CD4-positive, alpha-beta T cell treated with Interleukin-21 for 1 hour (primary cell): ENCODE data around the gene TRMT44.
"Not testable (repeated sequence)": the region's sequence is repeated elsewhere in the genome, so short reads cannot be mapped to it uniquely, and the experiment has no call there.

Source experiments
- DNase-seq: peaks from one replicate; pipeline ENCODE4 v3.0.0-alpha.2; 2020

The TRMT44 gene

DNA sequence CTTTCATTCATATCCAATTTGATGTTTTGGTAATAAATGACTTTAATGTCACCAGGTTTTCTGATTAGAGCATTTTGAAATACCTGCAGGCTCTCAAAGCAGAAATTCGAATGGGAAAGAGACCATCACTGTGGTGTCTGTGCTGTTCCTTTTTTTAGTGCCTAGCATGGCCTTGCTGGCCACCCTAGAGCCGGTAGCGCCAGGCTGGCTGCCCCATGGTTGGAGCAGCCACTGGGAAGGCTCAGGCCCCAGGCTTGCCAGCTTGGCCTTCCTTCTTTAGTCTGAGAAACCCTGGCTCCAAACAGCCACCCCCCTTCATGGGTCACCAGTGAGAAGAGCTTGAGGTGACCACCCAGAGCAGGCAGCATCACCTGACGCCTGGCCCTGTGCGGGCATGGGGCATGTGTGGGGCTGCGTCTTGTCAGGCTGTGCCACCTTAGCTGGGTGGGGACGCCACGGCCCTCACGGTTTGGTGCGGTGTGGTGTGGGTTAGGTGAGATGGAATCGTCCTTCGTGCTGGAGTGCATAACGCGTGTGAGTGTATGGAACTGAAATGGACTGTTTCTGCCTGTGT is 30.0 kb downstream of the TRMT44 start:
- no peak for DNase-seq

DNA sequence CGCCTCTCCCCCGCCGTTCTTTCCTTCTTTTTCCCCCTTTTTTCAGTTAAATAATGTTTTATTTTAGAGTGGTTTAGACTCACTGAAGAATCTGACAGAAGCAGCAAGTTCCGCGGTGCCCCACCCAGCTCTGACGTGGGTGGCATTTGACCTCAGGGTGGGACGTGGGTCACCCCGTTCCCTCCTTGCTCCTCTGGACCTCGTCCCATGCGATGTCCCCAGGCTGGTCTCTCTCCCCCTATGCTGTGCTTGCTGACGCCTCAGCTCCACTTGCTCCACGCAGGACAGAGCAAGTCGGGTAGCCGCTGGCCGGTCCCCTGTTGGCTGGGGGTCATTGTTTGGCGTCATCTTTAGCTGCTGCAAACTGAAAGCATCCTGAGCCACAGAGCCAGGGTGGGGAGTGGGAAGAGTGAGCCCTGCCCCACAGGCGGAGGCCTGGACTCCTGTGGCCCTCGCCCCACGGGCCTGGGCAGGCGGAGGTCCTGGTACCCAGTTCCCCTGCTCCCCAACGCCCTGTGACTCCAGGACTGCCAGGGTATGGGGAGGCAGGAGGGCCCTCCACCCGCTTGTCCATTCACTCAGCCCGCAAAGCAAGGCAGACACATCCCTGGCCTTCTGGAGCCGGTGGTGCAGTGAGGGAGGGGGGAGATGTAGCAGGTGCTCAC is 30.8 kb downstream of the TRMT44 start:
- no peak for DNase-seq

DNA sequence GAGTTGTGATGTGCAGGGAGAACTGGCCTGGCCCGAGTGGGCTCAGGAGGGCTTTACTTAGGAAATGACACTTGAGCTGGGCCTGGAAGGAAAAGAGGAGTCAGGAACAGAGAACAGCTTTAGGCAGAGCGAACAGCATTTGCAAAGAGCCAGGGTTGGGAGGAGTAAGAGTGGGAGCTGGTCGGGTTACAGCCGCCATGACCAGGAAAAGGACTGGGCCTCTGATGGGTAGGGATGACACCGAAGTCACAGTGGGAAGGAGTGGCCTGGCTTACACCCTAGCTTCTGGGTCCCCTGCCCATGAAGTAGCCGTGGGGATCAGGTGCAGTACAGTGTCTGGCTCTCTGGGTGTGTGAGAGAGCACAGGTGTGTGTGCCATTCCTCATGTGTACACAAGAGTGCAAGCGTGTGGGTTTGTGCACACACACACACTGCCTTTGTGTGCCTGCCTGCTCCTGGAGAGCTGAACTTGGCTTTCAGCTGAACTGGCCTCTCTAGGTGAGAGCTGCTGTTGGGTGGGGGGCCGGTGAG is 31.6 kb downstream of the TRMT44 start:
- no peak for DNase-seq

DNA sequence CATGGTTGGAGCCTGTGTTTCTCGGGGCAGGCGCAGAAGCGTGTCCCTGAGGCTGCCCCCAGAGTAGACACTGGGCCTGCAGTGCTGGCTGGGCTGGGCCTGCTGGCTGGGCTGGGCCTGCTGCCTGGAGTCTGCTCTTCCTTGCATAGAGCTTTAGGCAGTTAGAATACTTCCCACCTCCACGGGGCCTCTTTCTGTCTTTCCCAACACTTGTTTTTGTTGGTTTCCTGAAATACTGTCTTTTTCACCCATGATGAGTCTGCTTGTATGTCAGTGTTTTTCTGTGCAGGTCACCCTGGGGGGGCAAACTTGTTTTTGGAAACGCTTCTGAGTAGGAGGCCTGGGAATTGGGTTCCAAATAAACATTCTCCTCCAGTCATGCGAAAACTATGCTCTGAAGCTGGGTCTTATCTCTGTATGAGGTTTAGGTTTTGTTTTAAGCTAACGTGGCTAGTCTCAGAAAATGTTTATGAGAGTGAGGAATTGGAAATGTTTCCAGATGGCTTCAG is 32.2 kb downstream of the TRMT44 start:
- no peak for DNase-seq

DNA sequence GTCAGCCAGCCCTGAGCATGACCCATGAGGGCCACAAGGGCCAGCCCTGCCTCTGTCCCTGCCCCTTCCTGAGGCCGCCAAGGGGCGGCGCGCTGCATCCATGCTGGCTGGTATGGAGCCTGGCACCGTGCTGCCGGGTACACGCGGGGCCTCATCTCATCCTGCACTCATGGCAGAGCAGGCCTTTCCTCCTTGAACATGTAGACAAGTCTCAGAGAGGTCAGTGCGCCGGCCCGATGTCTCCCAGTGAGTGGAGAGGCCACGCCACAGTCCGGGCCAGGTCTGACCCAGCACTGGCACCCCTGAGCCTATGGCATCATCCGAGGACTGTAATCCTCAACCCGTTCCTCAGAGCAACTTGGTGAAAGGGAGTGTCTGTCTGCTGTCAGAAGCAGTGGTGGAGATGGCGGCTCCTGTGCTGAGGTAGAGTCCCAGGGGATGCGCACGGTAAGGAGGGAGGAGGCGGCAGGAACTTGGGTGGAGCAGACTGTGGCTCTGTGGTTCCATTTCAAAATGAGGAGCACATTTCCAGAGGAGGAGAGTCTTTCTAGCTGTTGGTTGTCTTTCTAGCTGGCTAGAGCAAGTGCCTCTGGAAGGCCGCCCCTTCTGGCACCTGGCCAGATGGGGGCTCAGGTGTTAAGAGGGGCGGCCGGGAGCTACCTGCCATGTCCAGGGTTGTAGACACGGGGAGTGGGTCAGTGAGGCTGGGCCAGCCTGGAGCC is 32.8 kb downstream of the TRMT44 start:
- no peak for DNase-seq

DNA sequence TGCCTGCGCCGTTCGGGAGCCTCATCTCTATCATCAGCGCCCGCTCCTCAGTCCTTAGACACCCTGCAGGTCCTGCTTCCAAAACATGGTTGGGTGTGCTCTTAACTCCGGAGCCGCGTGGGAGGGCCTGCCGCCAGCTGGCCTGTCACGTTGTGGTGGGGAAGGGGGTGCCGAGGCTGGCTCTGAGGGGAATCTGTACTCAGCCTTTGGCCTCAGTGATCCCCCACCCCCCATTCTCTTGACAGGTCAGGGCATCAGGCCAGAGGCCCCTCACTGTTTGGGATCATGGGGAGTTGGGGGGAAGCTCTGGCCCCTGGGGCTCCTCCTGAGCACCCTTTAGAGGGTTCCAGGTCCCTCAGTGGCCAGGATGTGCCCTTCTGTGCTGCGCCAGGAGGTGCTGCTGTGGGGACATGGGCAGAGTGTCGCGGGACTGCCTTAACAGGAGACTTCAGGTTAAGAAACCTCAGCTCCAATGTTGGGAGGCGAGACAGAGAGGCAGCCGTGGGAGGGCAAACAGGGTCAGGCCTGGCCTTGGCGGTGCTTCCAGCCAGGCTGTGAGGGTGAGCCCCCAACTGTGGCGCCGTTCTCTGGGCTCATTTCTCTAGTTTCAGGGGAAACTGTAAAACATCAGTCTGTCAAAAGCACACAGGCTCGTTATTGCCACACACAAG is 33.5 kb downstream of the TRMT44 start:
- DNase-seq, result no peak

DNA sequence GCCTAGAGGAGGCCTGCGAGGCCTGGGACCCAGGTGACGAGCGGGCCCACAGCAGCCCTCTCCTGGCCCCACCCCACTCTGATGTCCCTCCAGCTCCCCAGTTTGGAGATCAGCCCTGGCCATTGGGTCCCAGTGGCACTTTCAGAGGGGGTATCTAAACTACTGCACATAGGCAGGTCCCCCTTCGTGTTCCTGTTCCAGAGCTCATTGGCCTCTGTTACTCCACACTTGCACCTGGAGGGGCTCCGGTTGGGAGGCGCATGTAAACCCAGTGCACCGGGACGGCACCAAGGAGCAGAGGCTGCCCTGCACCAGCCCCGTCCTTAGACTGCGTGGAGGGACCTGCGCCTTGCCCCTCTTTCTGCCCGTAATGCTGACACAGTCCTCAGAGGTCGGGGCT is 34.3 kb downstream of the TRMT44 start:
- no peak for DNase-seq

DNA sequence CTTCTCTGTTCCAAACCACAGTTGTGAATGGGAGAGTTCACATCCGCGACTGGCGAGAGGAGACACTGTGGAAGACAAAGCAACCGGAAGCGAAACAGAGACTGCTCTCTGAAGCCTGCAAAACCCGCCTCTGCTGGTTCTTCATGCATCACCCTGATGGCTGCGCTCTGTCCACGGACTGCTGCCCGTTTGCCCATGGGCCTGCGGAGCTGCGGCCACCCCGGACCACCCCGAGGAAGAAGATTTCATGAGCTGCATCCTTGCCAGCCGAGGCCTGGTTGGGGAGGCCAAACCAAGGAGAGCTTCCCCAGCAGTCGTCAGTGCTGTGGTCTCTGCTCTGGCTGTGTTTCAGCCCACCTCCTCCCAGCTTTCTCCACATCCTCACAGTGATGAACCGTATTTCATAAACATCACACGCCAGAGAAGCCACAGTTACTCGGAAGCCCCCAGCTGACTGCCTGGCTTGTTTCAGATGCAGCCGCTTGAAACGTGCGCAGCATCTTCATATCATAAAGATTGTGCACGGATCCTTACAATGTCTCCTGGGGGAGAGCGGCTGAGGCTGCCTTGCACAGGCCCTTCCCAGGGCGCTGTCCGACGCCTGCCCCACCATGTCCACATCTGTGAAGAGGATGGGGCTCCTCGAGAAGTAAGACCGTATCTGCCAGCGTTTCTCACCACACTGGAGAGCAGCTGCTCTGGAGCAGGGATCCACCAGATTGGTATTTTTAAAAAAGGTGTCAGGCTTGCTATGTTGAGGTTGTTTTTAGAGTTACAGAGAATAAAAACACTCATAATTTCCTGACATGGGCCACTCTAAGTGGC is 35.4 kb downstream of the TRMT44 start:
- no peak for DNase-seq

DNA sequence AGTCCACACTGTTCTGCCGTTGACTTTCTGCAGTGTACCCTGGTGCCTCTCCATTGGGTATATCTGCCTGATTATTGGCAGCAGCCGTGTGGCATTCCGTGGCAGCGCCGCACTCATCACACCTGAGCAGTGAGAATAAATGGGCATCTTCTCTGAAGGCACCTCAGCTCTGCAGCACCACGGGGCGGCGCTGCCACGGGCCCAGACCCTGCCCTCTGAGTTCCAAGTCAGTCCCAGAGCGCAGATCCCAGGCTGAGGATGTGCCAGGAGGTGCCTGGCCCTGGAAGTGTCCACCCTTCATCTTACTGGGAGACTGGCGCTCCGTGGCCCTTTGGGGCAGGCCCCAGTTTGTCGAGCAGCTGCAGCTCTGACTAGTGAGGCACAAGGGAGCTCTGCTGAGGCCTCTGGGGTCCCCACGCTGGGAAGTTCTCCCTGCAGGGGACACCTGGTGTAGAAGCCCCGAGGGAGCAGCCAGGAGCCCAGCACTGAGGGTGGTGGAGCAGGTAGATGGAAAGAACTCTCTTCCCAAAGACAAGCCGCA is 36.6 kb downstream of the TRMT44 start:
- DNase-seq, result no peak

DNA sequence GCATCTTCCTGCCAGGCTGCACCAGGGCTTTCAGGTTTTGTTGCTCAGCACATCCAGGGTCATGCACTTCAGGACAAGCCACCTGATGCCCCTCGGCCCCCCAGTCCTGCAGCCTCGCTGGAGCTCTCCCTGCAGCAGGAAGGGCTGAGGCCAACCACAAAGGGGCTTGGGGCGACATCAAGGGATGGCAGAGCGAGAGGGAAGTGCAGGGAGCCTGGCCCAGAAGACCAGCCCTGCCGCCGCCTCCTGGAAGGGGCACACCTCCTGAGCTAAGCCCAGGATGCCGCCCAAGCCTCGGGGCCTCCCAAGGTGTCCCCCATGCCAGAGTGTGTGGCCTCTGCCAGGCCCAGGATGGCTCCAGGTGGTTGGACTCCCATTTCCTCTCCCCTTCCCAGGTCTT is 37.1 kb downstream of the TRMT44 start:
- no peak for DNase-seq

DNA sequence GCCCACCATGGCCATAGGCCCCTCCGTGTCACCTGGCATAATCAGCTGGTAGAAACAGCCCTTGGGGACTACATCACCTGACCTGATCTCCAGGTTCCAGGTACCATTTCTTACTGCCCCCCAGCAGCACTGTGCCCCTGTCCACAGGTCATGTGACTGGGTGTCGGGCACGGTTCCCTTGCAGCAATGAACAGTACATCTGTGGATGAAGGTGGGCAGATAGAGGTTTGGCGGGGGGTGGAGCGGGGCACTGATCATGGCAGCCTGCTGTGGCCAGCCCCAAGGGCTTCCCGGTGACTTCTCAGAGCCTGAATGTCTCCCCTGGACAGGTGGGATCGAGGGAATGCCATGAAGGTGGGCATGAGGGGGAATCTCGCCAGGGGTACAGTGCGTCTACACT is 37.8 kb downstream of the TRMT44 start:
- no peak for DNase-seq

DNA sequence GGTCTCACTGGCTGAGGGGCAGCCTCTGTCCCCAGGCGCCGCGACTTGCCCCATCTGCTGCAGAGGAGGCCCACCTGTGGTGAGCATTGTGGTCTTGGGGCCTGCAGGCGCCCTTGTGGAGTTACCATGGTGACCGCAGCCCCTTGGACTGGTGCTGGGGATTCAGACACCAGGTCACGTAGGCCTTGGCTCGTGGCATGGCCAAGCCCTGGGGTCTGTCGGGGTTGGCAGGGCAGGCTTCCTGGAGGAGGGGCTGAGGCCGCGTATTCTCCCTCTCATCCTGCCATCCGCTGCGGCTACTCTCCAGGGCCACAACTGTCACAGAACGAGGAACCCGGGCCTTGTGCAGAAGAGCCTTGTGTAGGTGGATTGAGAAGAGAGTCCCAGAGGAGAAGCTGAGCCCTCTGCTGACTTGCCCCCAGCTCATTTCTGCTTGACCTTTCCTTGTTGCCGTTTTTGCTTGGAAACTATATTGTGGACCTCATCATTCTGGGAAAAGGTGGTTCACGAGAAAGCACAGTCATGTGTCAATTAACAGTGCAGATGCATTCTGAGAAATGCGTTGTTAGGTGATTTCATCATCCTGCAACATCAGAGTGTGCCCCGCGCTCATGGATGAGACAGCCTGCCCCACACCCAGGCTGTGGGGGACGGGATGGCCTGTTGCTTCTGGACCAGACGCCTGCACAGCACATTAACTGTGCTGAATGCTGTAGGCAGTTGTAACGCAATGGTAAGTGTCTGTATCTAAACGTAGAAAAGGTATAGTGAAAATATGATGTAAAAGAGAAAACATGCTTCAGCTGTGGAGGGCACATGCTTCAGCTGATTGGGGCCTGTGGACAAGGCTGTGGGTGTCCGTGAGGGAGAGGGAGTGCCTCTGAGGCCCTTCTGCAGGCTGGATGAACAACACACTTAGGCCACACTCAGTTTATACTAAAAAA is 38.5 kb downstream of the TRMT44 start:
- no peak for DNase-seq

DNA sequence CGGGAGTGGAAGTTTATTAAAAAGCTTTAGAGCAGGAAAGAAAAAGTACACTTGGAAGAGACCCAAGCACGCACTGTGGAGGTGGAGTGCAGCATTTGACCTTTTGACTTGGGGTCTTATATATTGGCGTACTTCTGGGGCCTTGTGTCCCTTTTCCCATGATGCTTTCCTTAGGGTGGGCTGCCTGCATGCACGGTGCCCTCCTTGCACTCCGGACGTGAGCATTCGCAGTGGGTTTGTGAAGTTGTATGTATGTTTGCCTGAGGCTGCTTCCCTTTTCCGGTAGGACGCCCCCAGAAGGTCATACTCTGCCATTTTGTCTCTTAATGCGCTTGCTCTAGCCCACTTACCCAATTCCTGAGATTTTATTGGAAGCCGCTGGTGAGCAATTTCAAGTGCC is 39.6 kb downstream of the TRMT44 start:
- DNase-seq, result no peak

DNA sequence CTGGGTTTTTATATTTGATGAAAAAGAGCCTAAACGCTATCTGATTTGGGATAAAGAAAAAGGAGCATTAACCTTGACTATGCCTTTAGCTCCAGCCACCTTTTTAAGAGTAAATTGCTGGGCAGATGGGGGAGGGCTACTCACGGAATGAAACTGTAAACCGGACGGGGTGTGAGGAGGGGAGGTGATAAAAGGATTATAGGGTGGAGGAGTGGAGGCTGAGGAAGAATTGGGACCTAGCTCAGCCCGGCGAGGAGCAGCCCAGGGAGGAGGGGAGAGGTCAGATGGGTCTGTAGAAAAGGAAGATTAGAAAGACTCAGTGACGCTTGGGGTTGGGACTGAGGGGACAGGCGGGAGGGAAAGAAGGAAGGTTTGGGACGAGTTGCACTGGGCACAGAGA is 46.1 kb downstream of the TRMT44 start:
- not testable (repeated sequence) for DNase-seq

DNA sequence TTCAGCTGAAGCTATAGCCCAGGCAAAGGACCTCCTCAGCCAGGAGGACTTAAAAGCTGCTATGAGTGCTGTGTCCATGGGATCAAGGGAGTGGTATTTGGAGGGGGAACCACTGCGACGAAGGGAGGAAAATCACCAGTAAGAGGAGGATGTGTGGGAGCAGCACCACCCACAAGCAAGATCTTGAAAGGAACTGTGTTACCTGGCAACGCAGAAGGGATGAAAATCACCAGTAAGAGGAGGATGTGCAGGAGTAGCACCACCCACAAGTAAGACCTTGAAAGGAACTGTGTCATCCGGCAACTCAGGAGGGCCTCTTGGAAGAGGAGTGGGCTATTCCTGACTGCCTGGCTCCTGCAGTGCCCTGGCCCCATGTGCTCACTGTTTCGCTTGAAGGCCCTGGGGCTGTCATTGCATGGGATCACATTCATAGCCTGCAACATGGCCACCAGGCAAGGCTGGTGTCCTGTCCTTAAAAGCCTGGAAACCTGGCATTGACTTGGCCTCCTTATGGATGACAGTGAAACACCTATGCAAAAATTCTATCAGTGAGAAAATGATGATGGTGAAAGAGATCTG is 48.3 kb downstream of the TRMT44 start:
- DNase-seq, result no peak

DNA sequence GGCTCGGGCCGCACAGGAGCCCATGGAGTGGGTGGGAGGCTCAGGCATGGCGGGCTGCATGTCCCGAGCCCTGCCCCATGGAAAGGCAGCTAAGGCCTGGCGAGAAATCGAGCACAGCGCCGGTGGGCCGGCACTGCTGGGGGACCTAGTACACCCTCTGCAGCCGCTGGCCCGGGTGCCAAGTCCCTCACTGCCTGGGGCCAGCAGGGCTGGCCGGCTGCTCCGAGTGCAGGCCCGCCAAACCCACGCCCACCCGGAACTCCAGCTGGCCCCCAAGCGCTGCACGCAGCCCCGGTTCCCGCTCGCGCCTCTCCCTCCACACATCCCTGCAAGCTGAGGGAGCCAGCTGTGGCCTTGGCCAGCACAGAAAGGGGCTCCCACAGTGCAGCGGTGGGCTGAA is 50.9 kb downstream of the TRMT44 start:
- not testable (repeated sequence) for DNase-seq

DNA sequence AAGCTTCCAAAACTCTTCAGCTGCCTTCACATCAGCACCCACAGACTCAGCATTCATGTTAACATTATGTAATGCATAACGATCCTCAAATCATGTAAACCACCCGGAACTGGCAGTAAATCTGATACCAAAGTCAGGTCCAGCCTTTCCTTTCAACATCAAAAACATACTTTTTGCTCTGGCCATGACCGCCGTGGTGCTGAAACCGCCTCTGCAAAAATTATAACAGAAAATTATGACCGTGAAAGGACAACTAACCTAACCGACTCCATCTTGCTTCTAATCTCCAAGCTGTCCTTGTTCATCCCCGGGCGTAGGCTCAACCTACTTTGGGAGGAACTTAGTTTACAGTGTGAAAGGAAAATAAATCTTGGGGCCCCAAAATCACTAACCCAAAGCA is 51.6 kb downstream of the TRMT44 start:
- DNase-seq, result no peak

DNA sequence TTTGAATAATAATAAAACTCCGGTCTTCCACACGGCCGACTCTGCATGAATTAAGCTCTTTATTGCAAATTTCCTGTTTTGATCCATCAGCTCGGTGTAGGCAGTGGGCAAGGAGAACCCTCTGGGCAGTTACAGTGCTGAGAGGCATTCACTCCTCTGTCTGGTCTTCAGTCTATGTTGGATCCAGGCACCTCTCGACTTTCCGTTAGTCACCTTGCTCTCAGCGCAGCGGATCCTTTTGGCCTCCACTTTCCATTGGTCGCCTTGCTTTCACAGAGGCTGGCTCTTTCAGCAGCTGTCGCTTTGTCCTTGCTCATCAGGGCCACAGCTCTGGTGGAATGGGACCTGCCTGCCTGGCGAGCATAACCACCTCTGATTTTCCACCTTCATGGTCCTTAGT is 52.9 kb downstream of the TRMT44 start:
- no peak for DNase-seq

DNA sequence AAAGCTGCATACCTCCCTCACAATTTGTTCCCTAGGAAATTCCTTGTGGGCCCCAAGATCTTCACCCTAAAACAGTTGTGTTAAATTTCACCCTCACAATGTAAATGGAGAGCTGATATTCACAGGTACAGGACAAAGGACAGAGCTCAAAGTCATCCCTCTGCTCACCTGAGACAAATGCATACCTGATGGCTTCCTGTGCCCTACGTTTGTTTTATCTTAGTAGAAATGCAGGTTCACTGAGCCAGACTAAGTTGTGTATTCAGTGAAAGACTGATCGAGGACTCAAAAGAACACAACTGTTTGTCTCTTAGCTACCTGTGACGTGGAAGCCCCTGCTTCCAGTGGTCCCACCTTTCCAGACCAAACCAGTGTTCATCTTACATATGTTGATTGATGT is 53.6 kb downstream of the TRMT44 start:
- DNase-seq, result no peak

DNA sequence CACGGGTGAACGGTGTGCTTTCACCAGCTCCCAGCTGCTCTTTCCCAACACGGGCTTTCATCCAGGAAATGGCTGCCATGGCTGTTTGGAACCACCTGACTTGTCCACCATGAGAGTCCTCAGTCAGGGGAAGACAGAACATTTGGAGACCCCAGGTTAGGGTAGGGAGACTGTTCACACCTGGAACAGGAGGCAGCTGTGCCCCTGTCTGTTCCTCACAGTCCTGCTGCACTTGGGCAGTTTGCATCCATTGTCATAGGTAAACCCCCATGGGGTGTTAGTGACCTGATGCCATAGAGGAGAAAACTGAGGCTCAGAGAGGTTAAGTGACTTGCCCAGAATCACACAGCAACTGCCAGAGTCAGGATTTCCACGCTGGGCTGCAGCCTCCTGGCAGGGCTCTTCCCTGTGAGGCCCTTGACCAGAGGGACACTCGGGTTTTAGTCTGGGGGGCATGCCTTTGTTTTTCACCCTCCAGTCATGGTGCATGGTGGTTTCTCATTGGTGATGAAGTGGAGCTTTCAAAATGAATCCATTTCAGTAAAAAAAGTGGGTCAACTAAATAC is 54.5 kb downstream of the TRMT44 start:
- no peak for DNase-seq
